NCI-H345 treated with DMSO at 0.1 percent for 48 hours (cell line): ENCODE measurements around the gene TSKU.
"Not testable (repeated sequence)": the region's sequence is repeated elsewhere in the genome, so short reads cannot be mapped to it uniquely, and the experiment has no call there.

ENCODE experiments used
- DNase-seq: peaks from one replicate; lab custom pipeline; 2025; ENCODE audit not compliant: unreplicated experiment; lab: John Stamatoyannopoulos, UW

Gene TSKU

DNA sequence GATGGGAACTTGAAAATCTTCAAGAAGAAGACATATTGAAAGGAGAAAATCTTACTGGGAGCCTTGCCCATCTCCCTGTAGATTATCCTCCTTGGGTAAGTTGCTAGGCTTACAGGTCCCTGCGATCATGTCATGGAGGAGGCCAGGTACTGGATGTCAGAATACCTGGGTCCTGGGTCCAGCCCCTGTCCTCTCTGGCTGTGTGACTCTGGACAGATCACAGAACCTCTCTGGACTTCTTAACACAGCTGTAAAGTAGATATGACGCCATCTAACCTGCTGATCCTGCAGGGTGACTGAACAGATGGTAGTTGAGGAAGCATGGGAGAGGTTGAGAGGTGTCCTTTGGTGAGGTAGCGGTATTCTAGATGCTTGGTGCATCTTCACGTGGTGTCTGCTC lies 4.1 kb downstream of the TSKU start:
- DNase-seq = no peak

DNA sequence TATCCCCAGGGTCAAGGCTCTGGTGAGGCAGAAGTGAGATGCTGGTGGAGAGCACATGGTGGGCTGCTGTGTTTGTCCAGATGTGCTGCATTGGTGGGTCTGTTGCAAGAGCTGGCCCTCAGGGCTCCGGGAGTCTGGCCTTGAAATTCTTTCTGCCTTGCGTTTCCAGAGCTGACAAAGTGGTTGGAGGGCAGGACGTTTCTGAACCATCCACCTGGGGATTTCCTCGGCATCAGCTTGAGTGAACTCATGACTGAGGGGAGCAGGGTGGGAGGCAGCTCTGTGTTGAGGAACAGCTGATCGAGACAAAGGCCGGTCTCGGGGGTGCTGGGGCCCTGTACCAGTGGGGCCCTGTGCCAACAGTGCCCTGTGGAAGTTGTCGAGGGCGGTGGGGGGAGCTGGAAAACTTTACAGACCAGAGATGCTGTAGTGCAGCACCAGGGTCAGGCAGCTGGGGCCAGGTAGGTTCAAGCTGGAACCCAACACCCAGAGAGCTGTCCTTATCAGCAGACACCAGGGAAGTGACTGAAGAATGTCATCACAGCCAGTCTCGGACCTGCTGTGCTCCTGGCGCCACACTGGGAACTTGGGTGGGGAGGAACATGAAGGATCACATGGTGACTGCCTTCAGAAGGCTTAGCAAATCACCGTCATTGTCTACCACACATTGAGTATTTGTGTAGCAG lies 4.9 kb downstream of the TSKU start:
- DNase-seq = no peak

DNA sequence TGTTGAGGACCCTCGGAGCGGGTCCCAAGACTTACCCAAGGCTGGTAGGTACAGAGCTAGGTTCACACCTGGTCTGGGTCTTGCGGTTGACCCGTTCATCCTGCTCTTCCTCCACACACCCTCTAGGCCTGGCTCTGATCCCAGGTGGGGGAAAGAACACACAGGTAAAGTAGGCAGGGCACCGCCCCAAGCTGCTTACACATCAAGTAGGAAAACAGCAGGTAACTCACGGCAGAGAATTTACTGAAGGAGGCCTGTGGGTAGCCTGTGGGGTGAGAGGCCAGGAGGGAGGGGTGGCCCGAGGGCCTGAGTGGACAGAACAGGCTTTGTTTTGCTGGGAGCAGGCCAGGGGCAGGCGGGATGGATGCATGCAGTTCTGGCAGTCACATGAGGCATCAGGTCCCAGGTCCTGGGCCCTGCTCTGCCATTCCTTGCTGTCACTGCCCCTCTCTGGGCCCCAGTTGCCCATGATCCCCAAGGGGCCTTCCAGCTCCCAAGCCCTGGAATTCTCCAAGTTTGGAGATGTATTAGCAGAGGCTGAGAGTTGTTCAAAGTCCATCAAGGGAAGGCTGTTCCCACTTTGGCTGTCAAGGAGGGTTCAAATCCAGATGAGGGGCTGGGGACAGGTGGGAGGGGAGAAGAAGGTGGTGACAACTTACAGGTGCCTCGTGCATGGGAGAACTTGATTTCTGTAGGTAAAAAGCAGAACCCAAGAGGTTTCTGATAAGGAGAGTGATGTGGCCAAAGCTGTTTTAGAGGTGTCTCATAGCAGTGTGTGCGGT lies 5.7 kb downstream of the TSKU start:
- no peak for DNase-seq

DNA sequence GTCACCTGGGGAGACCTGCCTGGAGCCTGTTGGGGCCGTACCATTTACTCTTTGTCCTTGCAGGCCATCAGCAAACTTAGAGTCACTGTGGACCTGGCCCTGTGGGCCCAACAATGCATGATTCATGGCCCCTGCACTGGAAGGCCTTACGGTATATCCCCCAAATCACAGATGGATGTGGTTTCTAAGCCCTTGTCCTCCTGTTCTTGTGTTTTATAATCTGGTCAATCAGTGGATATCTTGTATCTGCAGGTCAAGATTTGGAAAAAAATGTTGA lies 6.2 kb downstream of the TSKU start:
- no peak for DNase-seq

DNA sequence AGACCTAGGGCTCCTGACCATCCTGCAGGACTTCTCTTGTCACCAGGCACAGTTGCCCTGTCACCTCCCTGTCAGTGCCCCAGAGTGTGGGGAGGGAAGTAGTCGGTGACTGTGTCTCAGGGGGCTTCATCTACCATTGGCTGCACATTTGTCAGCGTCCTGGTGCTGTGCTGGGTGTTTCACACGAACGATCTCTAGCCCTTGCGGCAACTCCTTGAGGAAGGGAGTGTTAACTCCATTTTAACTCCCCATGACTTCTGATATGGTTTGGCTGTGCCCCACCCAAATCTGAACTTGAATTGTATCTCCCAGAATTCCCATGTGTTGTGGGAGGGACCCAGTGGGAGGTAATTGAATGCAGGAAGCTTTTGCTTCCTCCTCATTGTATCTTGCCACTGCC lies 7.1 kb downstream of the TSKU start:
- no peak for DNase-seq

DNA sequence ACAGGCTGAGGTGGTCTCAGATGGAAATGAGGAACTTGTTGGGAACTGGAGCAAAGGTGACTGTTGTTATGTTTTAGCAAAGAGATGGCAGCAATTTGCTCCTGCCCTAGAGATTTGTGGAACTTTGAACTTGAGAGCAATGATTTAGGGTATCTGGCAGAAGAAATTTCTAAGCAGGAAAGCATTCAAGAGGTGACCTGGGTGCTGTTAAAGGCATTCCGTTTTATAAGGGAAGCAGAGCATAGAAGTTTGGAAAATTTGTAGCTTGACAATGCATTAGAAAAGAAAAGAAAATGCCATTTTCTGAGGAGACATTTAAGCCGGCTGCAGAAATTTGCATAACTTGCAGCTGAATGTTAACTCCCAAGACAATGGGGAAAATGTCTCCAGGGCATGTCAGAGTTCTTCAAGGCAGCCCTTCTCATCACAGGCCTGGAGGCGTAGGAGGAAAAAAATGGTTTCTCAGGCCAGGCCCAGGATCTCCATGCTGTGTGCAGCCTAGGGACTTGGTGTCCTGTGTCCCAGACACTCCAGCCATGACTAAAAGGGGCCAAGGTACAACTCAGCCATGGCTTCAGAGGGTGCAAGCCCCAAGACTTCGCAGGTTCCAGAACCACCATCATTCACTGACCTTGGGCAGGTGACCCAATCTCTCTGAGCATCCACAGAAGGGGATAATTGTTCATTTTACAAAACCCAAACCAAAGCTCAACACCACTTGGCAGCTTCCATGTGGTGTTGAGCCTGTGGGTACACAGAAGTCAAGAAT lies 8.0 kb downstream of the TSKU start:
- DNase-seq = not testable (repeated sequence)

DNA sequence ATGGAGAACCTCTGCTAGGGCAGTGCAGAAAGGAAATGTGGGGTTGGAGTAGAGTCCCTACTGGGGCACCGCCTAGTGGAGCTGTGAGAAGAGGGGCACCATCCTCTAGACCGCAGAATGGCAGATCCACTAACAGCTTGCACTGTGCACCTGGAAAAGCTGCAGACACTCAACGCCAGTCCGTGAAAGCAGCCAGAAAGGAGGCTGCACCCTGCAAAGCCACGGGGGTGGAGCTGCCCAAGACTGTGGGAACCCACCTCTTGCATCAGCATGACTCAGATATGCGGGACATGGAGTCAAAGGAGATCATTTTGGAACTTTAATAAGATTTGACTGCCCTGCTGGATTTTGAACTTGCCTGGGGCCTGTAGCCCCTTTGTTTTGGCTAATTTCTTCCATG lies 8.7 kb downstream of the TSKU start:
- no peak for DNase-seq

DNA sequence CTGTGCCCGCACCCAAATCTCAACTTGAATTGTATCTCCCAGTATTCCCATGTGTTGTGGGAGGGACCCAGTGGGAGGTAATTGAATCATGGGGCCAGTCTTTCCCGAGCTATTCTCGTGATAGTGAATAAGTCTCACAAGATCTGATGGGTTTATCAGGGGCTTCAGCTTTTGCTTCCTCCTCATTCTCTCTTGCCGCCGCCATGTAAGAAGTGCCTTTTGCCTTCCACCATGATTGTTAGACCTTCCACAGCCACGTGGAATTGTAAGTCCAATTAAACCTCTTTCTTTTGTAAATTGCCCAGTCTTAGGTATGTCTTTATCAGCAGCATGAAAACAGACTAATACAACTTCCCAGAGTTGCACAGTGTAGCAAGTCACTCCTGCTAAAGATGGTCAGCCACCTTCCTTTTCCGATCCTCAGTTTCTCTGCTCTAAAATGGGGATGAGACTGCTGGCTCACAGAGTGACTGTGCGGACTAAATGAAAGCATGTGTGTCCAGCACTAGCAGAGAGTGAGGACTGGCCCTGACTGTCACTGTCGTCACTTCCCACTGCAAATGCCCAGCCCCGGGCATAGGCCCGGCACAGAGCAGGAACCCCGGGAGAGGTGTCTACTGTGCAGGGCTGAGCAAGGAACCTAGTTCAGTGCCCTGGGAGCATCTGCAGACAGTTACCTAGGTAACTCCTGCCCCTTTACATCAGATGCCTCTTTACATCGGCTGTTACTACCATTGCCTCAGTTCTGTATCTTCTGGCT lies 9.5 kb downstream of the TSKU start:
- DNase-seq = no peak

DNA sequence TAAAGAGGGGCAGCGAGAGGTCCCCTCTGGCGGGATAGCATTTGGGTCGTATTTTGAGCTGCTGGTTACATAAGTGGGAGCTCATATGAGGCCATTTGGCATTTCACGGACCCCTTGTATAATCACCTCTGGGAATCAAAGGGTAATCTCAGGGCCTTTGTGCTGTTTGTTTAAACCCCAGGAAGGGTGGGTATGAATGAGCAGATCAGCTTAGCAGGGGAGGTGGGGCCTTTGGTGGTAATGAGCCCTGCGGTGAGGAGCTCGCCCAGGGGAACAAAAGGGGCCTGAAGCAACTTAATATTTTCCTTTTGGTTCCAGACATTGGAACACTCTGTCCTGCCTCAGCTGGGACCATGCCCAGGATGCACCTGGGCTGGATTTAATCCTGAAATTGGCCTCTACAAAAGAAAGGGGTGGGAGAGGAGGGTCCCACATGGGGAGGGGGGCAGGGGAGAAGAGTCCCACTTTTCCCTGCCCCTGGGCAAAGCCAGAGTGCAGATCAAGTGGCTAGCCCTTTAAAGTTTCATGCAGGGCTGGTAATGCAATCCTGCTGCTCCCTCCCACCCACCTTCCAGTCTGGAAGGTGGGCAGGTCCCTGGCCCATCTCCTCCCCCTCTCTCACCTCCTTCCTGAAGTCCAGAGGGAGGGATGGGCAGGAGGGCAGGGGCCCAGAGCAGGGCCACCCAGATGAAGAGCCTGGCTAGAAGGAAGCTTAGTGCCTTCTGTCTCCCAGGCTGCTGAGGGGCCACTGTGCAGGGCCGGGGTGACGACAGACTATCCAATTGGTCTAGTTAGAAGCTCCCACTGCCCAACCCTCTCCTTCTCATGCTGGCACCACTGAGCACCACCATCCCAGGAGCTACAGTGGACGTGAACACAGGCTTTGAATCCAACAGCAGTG lies 10.5 kb downstream of the TSKU start:
- DNase-seq = peak; percentile 43

DNA sequence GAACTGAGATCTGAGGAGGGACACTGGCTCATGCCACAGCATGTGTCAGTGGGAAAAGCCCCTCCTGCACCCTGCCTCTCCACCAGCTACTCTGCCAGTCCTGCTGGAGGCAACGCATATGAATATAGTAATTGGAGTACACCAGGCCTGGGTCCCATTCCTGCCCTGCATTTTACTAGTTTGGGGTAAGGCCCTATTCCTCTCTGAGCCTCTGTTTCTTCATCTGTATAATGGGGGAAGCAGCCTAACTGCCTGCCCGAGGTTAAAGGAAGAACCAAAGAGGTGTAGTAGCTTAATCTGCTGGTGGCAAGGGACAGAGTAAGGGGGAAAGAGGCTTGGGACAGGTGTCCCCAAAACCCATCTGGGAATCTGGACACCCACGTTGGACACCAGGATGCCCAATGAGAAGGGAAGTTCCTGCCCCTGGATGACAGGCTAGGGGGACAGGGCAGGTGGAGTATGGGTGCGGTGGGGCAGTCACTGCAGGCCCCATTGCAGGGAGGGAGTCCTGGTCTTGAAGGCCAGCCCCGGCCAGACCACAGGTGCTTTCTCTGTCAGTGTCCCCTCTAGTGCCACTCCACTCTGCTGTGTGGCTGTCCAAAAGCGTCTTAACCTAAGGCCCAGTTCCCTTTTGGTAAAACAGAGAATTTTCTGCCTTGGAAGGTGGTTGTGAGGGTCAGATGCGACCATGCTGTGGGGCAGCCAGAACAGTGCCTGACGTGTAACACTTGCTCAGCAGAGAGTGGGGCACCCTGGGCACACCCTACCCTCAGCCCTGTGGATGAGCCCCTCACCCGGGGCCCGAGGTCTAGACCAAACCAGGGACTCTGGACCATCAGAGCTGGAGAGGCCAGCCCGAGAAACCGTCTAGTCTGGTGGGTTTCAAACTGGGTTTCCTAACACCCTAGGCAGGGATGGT lies 11.5 kb downstream of the TSKU start:
- no peak for DNase-seq

DNA sequence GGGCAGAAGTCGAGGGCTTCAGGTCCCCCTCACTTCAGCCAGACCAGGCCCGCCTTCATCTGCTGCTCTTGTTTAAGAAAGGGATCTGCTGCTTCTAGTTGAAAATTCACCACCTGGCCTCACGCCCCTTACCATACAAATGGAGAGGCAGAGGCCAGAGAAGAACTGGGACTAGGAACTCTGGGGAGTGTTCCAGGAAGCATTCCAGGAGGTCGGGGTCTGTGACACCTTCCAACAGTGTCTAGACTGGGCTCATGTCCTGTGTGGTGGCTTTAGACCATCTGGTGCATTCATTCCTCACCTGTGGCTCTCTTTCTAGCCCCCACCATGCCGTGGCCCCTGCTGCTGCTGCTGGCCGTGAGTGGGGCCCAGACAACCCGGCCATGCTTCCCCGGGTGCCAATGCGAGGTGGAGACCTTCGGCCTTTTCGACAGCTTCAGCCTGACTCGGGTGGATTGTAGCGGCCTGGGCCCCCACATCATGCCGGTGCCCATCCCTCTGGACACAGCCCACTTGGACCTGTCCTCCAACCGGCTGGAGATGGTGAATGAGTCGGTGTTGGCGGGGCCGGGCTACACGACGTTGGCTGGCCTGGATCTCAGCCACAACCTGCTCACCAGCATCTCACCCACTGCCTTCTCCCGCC lies 12.3 kb downstream of the TSKU start:
- DNase-seq = no peak

DNA sequence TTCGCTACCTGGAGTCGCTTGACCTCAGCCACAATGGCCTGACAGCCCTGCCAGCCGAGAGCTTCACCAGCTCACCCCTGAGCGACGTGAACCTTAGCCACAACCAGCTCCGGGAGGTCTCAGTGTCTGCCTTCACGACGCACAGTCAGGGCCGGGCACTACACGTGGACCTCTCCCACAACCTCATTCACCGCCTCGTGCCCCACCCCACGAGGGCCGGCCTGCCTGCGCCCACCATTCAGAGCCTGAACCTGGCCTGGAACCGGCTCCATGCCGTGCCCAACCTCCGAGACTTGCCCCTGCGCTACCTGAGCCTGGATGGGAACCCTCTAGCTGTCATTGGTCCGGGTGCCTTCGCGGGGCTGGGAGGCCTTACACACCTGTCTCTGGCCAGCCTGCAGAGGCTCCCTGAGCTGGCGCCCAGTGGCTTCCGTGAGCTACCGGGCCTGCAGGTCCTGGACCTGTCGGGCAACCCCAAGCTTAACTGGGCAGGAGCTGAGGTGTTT lies 12.8 kb downstream of the TSKU start:
- no peak for DNase-seq

DNA sequence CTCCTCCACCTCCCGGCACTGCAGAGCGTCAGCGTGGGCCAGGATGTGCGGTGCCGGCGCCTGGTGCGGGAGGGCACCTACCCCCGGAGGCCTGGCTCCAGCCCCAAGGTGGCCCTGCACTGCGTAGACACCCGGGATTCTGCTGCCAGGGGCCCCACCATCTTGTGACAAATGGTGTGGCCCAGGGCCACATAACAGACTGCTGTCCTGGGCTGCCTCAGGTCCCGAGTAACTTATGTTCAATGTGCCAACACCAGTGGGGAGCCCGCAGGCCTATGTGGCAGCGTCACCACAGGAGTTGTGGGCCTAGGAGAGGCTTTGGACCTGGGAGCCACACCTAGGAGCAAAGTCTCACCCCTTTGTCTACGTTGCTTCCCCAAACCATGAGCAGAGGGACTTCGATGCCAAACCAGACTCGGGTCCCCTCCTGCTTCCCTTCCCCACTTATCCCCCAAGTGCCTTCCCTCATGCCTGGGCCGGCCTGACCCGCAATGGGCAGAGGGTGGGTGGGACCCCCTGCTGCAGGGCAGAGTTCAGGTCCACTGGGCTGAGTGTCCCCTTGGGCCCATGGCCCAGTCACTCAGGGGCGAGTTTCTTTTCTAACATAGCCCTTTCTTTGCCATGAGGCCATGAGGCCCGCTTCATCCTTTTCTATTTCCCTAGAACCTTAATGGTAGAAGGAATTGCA lies 13.5 kb downstream of the TSKU start:
- no peak for DNase-seq

DNA sequence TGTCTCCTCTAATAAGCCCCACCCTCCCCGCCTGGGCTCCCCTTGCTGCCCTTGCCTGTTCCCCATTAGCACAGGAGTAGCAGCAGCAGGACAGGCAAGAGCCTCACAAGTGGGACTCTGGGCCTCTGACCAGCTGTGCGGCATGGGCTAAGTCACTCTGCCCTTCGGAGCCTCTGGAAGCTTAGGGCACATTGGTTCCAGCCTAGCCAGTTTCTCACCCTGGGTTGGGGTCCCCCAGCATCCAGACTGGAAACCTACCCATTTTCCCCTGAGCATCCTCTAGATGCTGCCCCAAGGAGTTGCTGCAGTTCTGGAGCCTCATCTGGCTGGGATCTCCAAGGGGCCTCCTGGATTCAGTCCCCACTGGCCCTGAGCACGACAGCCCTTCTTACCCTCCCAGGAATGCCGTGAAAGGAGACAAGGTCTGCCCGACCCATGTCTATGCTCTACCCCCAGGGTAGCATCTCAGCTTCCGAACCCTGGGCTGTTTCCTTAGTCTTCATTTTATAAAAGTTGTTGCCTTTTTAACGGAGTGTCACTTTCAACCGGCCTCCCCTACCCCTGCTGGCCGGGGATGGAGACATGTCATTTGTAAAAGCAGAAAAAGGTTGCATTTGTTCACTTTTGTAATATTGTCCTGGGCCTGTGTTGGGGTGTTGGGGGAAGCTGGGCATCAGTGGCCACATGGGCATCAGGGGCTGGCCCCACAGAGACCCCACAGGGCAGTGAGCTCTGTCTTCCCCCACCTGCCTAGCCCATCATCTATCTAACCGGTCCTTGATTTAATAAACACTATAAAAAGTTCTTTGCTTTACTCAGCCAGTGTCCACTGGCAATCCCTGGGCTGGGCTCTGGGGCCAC lies 14.4 kb downstream of the TSKU start:
- no peak for DNase-seq

DNA sequence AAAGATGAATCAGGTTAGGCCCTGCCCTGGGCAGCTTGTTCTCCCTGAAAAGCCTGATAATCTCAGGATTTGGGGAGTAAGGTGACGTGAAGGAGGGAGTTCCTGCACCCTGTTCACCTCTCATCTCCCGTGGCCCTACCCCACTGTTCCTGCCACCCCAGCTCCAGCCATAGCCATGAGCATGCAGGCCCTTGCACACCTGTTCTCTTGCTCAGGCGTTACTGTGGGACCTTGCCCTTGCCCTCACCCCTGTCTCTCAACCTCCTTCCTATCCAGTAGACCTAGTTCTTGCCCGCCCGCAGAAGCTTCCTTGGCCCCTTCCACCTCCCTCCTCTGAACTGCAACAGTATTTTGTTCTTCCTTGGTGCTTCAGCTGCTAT lies 15.0 kb downstream of the TSKU start:
- no peak for DNase-seq

DNA sequence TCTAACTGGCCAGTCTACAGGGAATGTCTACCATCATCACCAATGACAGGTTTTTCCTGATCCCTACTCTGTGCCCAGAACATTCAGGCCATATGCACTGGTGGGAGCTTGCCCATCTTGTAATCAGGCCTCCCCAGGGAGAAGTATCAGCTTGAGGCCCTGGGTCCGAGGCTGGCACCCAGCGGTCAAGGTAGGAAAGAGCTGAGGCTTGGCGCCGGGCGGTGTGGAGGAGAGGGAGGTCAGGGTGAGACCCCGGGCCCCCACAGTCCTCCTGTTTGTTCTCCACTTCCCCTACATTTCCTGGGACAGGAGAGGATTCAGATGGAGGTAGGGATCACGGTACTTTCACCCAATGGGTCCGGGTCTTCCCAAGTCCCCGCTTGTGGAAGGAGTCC lies 15.5 kb downstream of the TSKU start:
- no peak for DNase-seq

DNA sequence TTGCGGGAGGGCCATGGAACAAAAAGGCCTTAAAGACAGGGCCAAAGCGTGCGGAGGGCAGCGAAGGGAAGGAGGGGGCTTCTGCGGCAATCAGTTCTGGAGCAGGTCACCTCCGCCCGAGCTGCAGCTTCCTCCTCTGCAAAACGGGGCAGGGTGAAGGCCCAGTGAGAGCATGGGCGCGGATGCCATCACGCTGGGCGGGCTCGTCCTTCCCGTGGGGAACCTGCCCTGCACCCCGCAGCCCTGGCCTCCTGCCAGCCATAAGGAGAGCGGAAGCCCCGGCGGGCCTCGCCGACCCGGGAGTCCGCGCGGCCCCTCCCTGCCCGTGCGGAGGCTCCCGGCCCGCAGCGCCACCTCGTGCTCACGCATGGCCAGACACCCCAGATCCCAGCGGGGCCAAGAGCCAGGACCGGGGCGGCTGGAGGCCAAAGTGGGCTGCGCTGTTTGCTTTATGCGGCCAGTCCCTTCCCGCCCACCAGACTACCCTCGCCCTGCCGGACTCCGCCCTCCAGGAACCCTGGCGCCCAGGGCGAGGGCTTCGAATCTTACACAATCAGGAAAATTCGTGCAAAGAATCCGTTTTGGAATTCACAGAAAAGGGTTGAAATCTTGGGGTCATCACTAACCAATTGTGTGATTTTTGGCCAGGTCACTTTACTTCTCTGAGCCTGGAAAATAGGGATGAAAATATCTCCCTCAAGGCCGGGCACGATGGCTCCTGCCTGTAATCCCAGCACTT lies 16.1 kb downstream of the TSKU start:
- DNase-seq = peak; percentile 55
